ENCODE measurements around the gene NETO1. TPM values are rescaled to one million over a fixed set of nuclear protein-coding genes. Genes with fewer than 3 reads are reported as not detected.

NETO1 gene
- total and polyA plus RNA-seq, 2 of the 13 experiments (the other 11 are each of a cell fraction or from before 2014, with no cell fraction given) = not detected

GRCh38 chr18:72840109-72840508, 27.7 kb downstream of the NETO1 start:
- H3K9ac ChIP-seq (ENCODE audit: insufficient read depth, low read depth, low read length) = no peak overlapping the region
- H3K36me3 ChIP-seq (replicated peaks in 1 of 2; ENCODE audit: control insufficient read depth in 1 of 2, insufficient read depth in 2 of 2, low read length in 2 of 2) = no peaks in the 10 kb centered on the region
- no peaks in the 10 kb centered on the region for H3K27me3 ChIP-seq (ENCODE audit: control insufficient read depth in 1 of 2, insufficient read depth in 2 of 2, low read length in 2 of 2)
- no peak overlapping the region for H3K4me3 ChIP-seq (replicated peaks in 1 of 3; ENCODE audit: insufficient read depth in 1 of 3, low read depth in 2 of 3, low read length in 3 of 3)
- BruUV-seq (replicated peaks) = no TSS peak
- H2AFZ ChIP-seq (ENCODE audit: low read length) = no peak overlapping the region
- no peak overlapping the region for H3K27ac ChIP-seq (ENCODE audit: extremely low read length, insufficient read depth, low read length)
- TF ChIP-seq MXD4 (CRISPR knock-in tag; IDR thresholded peaks at IDR 0.05) (no peak), TEAD2 (CRISPR knock-in tag; IDR thresholded peaks at IDR 0.05) (no peak), ZNF800 (CRISPR knock-in tag; IDR thresholded peaks at IDR 0.05) (no peak), KLF12 (CRISPR knock-in tag; IDR thresholded peaks at IDR 0.05; ENCODE audit: borderline replicate concordance) (no peak), TFDP1 (CRISPR knock-in tag; IDR thresholded peaks at IDR 0.05; ENCODE audit: borderline replicate concordance) (no peak), ZNF552 (CRISPR knock-in tag; IDR thresholded peaks at IDR 0.05; ENCODE audit: borderline replicate concordance) (no peak), ZNF18 (CRISPR knock-in tag; IDR thresholded peaks at IDR 0.05; ENCODE audit: insufficient replicate concordance) (no peak), TBX2 (CRISPR knock-in tag; IDR thresholded peaks at IDR 0.05; ENCODE audit: borderline replicate concordance) (no peak), CHCHD3 (CRISPR knock-in tag; IDR thresholded peaks at IDR 0.05) (no peak), PHF8 (CRISPR knock-in tag; IDR thresholded peaks at IDR 0.05) (no peak), ZHX1 (CRISPR knock-in tag; IDR thresholded peaks at IDR 0.05; ENCODE audit: low read depth) (no peak), ISL2 (CRISPR knock-in tag; IDR thresholded peaks at IDR 0.05) (no peak)
- DNase-seq (ENCODE audit: low spot score) = no peak
- ATAC-seq = no peak
- H3K9me3 ChIP-seq (ENCODE audit: low read length) = no peaks in the 10 kb centered on the region
- ChIA-PET CTCF (ENCODE audit: low intra/inter-chr PET ratio, low total read pairs) (no interaction called here), POLR2A (no interaction called here)
- intact Hi-C loops (cut with micrococcal nuclease; ENCODE audit: unreplicated experiment) (no loop called here), in situ Hi-C loops (cut with HindIII; ENCODE audit: extremely low pct_ligation_motif_present, low pct_unique_long_range_greater_than_20kb) (no loop called here)
- no peaks in the 10 kb centered on the region for H4K20me1 ChIP-seq (ENCODE audit: insufficient read depth, low read length)
- no peak for FAIRE-seq
- H3K4me1 ChIP-seq (ENCODE audit: insufficient read depth, low read length) = no peaks in the 10 kb centered on the region
- no peaks in the 10 kb centered on the region for H3K79me2 ChIP-seq (ENCODE audit: insufficient read depth, low read length)
- no peak overlapping the region for H3K4me2 ChIP-seq (ENCODE audit: low read depth, low read length)
- WGBS (ENCODE audit: low lambda C conversion rate) = 0% methylated on average over 4 of the region's 4 CpGs

All from HepG2 (cell line).